8988T (cell line): ENCODE results near the gene PRKCH.
A peak's percentile ranks its signal among the peaks of the same experiment; 100 is the strongest.
"Not testable (repeated sequence)": the region's sequence is repeated elsewhere in the genome, so short reads cannot be mapped to it uniquely, and the experiment has no call there.

Experiments
- DNase-seq: peaks from one replicate; pipeline ENCODE4 v3.0.0; 2011

The PRKCH gene

DNA sequence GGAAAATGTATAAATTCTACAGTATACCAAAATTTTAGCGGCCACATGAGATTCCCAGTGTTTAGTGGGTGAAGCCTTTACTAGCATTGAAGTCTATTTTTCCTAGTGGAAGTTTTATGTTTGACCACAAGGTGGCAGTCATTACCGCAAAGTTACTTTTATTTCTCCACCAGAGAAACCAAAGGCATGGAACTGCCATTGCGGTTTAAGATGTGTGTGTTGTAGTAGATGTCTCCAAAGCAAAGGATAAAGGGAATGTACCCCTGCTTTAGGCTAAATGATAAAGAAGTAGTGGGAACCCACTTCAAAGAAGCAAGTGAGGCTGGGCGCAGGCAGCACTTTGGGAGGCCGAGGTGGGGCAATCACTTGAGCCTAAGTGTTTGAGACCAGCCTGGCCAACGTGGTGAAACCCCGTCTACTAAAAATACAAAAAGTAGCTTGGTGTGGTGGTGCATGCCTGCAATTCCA is 140.5 kb downstream of the PRKCH start:
- peak; percentile 38 for DNase-seq

DNA sequence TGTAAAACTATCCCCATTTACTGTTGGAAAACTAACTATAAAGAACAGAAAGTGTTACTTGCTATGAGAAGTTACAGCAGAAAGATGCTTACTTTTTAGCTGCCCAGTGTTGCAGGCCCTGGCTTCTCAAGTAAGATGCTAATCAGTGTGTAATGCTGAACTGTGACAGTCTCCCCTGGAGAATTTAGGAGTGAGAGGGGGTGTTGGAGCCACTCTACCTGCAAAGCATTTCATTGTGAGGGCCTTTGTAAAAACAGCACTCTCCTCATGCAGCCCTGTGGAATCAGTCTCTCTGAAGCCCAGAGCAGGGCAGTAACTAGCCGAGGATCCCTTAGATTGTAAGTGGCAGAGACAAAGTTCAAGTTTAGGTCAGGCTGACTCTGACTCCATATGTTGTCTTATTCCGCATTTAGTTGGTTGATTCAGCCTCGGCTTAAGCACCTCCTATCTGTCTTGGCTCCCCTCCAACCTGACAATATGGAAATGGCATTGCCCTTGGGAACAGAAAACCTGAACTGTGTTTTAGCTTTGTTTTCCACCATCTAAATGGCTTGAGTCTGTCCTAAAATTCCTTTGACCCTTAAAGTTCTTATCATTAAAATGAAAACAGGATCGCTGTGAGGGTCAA is 141.3 kb downstream of the PRKCH start:
- DNase-seq: no peak

DNA sequence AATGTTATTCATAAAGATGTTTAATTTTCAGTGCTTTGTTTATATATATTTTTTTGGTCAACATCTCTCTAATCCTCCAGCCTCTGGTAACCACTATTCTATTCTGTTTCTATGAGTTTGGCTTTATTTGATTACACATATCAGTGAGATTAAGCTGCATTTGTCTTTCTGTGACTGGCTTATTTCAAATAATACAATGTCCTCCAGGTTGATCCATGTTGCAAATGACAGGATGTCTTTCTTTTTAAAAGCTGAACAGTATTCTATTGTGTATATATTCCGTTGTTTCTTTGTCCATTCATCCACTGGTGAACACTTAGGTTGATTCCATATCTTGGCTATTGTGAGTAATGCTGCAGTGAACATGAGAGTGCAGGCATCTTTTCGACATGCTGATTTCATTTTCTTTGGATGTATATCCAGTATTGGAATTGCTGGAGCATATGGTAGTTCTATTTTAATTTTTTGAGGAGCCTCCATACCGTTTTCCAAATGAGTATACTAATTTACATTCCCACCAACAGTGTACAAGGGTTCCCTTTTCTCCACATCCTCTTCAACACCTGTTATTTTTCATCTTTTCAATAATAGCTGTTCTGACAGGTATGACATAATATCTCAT is 142.4 kb downstream of the PRKCH start:
- DNase-seq: no peak

- not testable (repeated sequence) for DNase-seq
Observed at GRCh38 chr14:61464539-61465320, 143.4 kb downstream of the PRKCH start.

GRCh38 chr14:61466249-61466904 is 145.0 kb downstream of the PRKCH start:
- no peak for DNase-seq

GRCh38 chr14:61466905-61467280 is 145.5 kb downstream of the PRKCH start:
- DNase-seq: no peak

DNA sequence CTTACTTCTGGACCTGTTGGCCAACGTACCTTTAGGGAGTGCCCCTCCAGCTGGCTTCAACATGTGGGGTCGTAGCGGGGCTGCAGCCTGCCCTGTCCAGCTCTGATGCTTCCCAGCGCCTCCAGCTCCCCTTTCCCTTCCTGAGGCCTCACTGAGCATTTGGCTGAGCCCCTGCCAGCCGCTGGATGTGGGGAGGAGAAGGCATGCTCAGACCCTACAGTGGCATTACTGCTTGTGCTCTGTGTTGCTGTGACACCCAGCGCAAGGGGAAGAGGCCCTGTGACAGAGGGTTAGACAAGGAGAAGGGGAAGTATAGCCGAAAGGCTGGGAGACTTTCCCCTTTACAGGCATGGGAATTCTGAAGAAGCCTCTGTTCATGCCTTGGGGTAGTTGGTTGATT is 145.9 kb downstream of the PRKCH start:
- DNase-seq: no peak

DNA sequence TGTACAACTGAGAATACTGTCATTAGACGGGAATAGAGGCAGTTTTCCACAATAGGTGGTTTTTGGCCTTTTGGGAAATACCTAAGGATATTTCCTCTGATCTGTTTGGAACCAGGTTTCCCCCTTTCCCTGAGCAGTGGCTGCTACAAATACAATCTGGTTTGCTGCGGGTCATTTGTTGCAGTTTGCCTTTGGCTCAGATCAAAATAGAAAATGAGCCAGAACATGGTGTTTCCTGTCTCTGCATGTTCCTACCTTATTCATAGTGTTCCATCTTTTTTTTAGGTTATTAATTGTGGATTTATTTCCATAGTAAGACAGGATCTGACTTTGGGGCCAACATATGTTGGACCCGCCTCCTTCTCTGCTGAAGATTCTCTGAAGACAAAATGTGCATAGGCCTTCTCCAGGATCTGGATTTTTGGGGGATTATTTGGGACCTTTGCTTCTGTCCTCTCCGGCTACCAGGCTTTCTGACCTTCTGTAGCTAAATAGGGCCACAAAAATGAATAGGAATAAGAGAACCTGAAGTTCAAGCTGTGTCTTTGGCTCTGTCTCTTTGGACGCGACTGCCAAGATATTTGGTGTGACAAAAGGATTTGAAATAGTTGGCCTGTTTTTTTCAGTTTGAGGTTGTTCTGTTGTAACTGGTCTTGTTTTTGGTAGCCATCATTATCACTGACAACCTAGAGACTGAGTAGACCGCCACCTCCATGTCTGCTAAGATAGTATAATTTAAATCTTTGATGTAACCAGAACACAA is 146.9 kb downstream of the PRKCH start:
- no peak for DNase-seq

- no peak for DNase-seq
Observed at GRCh38 chr14:61469781-61470180, 148.4 kb downstream of the PRKCH start.

DNA sequence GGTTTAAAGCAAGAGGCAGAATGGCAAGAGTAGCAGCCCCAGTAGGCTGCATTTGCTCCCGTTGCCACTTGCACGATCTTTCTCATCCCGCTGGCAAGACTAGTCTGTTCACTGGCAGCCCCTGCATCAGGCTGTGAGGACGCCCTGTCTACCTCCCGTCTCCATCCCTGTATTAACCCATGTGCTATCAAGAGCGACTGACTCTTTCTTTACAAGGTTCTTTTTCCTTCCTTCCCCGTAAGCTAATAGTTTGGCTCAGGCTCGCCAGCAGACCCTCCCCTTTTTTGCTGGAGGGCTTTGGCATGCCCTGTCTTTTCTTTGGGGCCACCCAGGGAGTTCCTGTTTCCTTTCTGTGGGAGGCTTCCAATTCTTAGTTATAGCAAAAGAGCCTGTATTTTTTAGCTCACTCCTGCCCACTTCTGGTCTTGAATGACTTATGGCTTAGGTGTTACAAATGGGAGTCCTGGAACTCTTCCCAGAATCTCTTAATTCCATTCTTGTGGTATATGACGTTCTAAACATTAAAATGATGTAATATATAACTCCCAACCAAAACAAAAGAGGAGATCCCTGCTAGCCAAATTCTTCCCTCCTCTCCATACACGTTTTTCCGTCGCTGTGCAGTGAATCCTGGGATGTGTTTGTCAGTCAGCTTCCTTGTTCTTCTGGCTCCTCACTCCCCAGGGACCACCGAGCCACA is 149.0 kb downstream of the PRKCH start:
- DNase-seq: no peak

GRCh38 chr14:61470961-61471293 is 149.5 kb downstream of the PRKCH start:
- DNase-seq: no peak

DNA sequence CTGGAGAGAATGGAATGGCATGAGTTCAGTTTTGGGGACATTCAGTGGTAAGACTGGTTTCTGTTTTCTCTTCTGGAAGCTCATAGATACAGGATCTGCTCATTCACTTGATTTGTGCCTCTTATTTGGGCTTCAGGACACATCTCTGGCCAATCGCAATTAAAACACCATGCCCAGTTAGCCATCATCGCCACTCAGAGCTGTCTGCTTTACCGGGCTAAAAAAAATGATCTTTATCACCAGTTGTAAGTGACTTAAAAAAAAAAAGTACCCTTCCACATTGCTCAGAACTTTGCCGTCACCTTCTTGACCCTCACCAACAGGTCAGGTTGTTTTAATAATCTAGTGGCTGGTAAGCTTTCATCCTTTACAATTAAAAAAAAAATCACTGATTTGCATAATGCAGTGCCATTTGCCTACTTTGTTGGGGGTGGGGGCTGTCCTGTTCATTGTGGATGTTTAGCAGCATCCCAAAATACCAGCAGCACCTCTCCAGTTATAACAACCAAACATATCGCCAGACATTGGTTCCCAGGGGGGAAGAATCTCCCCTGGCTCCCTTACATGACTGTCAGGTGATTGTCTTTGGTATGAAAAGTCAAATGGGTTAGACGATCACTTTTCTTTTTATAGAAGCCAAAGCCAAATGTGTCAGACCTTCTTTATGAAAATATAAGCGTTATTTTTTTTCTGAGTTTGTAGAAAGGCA is 150.1 kb downstream of the PRKCH start:
- DNase-seq: no peak

DNA sequence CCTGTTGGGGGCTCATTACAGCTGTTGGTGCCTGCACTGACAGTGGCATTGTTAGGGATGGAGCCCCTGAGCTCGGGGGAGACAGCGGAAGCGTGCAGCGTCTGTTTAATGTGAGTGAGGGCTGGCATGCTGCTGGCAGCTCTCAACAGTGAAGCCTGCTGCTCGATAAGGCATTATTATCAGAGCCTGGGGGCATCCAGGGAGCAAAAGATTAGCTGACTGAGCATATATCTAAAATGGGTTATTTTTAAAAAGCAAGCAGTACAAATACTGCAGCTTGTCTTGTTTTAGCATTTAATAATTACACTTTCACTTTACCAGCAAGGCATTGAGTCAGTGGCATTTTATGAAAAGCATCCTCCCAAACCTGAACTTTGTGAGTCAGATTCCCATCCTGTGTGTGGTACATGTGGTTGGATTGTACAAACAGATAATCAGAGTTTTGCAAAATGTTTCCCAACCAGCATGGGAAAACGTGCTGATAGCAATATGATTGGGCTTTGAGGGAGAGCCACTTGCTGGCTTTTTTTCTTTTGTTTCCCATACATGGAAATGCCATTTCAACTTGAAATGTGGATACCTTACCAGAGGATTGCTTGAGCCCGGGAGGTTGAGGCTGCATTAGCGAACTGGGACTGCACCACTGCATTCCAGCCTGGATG is 150.8 kb downstream of the PRKCH start:
- no peak for DNase-seq

- DNase-seq: no peak
Observed at GRCh38 chr14:61472801-61473376, 151.5 kb downstream of the PRKCH start.

- DNase-seq: no peak
Observed at GRCh38 chr14:61474015-61474414, 152.6 kb downstream of the PRKCH start.

DNA sequence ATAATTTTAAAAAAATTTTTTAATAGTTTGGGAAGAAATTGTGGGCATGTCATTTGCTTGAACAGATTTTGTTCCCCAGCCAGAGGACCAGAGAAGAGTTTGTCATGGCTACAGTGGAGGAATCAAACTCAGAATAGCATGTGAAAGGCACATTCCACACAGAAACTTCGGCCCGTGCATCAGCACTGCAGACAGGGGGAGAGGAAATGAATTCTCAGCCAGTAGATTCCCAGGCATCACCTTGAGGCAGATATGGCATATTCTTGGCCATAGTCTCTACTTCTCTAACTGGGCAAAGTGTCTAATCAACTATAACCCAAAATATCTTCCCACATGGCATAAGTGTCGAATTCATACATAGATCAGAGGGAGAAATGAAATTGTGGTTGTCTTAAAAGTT is 153.3 kb downstream of the PRKCH start:
- DNase-seq: no peak

DNA sequence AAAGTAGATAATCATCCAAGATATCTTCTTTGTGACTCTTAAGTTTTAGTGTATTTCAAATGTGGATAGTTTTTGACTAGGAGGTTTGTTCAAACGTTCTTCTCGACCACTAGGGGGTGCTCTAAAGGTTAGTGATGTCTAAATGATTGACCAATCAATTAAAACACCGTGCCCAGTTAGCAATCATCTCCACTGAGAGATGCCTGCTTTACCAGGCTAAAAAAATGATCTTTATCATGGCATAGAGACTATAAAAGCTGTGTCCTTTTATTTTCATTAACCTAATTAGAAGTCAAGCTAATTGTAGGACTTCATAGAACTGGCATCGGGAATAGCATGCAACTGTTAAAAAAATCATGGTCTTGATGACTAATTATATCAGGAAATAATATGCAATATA is 153.9 kb downstream of the PRKCH start:
- no peak for DNase-seq

- no peak for DNase-seq
Observed at GRCh38 chr14:61476105-61476753, 154.8 kb downstream of the PRKCH start.

DNA sequence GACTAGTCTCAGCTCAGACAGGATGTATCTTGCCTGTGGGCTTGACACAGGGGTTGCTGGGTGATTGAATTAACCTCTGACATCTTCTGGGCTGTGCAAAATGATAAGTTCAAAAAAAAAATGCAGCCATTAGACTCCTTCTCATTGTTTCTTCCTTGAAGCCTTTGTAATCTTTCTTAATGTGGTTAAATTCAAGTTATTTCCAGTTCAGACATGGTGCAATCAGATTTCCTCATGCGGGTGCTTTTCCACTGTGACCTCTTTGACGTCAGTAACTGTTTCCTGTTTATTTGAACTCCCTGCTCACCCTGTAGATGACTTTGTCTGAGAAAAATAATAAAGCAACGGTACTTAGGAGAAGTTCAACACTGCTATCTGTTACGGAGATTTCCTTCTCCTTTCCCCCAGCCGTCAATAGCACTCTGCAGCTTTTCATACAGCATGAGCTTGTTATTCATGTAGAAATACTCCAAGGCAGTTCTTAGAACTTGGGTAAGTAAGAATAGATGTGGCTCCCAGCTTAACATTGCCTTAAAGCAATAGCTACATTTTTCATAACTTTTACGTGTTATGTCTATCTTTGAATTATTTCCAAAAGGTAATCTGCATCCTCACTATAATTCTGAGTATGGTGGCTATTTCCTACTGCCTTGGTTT is 155.5 kb downstream of the PRKCH start:
- no peak for DNase-seq
